Stomach (tissue), 4 donors: ENCODE data around the gene ODF4.

Experiments used
- POLR2A ChIP-seq, 4 donors: fragments of 450-650 bp; IDR thresholded peaks; one replicate each; pipeline ENCODE4 v1.6.1; 2016; ENCODE audit warnings: antibody characterized with exemption in 4 of 4, control low read depth in 2 of 4, mild to moderate bottlenecking in 1 of 4, moderate library complexity in 1 of 4
- TF ChIP-seq, protein P1 (sequence below), 7 experiments: fragments of 450-650 bp in 4 of 7; fragments of 200-600 bp in 3 of 7; sonication (generic) in 3 of 7; IDR thresholded peaks; one replicate each; pipeline ENCODE4 v1.5.1; 2016 to 2019; ENCODE audit warnings: antibody characterized with exemption in 7 of 7, control low read depth in 2 of 7, mild to moderate bottlenecking in 1 of 7

DNA sequence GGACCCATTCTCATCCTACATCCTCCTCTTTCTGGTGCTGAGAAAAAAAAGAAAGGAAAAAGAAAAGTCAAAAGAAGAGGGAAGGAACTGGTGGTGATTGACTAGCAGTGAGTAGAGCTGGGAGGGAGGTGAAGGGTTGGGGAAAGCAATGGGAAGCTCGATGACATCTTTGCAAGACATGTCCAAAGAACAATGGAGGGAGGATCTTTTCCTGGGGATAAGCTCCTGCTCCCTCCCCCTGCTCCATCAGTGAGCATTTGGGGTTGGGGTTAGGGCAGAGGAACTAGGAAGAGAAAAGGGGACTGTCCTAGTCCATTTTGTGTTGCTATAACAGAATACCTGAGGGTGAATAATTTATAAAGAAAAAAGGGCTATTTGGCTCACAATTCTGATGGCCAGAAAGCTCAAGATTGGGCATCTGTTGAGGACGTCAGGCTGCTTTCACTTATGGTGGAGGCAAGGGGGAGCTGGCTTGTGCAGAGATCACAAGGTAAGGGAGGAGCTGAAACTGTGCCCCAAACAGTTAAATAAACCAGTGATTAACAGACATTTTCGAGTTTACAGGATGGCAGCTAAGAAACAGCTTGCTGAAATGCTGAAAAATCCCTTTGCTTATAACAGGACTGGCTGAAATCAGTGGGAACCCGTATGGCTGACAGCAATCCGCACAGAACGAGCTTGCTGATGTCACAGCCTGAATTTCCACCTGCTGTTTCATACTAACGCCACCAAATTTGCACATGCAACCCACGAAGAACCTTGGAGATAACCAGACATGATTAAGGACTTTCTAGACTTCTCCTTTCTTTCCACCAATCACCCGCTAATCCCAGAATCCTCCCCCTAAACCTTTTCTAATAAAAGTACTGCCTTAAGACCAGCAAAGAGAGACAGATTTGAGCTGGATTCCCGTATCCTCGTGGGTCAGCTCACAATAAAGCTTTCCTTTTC, 1.6 kb upstream of the ODF4 start:
- TF ChIP-seq, protein P1, sequence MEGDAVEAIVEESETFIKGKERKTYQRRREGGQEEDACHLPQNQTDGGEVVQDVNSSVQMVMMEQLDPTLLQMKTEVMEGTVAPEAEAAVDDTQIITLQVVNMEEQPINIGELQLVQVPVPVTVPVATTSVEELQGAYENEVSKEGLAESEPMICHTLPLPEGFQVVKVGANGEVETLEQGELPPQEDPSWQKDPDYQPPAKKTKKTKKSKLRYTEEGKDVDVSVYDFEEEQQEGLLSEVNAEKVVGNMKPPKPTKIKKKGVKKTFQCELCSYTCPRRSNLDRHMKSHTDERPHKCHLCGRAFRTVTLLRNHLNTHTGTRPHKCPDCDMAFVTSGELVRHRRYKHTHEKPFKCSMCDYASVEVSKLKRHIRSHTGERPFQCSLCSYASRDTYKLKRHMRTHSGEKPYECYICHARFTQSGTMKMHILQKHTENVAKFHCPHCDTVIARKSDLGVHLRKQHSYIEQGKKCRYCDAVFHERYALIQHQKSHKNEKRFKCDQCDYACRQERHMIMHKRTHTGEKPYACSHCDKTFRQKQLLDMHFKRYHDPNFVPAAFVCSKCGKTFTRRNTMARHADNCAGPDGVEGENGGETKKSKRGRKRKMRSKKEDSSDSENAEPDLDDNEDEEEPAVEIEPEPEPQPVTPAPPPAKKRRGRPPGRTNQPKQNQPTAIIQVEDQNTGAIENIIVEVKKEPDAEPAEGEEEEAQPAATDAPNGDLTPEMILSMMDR (IDR thresholded peaks at IDR 0.05) = no peak
- TF ChIP-seq POLR2A (IDR thresholded peaks at IDR 0.05) = no peak
